Measurements from ENCODE around the gene ING5.

DNA sequence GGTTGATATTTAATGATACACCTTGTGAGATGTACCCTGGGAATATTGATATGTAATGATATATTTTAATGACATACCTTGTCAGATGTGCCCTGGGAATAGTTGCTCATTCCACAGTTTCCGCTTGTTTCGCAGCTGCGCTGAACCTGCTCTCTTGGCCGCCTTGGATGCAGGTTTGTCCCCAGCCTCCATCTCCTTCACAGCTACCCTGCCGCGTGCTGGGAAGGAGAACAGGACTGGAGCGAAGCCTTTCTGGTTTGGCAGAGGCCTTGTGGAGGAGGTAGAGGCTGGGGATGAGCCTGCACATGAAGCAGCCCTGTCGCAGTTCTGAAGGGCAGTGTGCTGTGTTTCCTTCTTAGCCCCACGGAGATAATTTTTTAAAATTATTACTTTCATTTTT lies 49.7 kb upstream of the ING5 start:
- TF ChIP-seq, protein P1, sequence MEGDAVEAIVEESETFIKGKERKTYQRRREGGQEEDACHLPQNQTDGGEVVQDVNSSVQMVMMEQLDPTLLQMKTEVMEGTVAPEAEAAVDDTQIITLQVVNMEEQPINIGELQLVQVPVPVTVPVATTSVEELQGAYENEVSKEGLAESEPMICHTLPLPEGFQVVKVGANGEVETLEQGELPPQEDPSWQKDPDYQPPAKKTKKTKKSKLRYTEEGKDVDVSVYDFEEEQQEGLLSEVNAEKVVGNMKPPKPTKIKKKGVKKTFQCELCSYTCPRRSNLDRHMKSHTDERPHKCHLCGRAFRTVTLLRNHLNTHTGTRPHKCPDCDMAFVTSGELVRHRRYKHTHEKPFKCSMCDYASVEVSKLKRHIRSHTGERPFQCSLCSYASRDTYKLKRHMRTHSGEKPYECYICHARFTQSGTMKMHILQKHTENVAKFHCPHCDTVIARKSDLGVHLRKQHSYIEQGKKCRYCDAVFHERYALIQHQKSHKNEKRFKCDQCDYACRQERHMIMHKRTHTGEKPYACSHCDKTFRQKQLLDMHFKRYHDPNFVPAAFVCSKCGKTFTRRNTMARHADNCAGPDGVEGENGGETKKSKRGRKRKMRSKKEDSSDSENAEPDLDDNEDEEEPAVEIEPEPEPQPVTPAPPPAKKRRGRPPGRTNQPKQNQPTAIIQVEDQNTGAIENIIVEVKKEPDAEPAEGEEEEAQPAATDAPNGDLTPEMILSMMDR (IDR thresholded peaks at IDR 0.05) = no peak
- TF ChIP-seq EP300 (IDR thresholded peaks at IDR 0.05) = no peak
